ENCODE data around the gene SMOC2.
"Not testable (repeated sequence)": the region's sequence is repeated elsewhere in the genome, so short reads cannot be mapped to it uniquely, and the experiment has no call there.

SMOC2 gene

DNA sequence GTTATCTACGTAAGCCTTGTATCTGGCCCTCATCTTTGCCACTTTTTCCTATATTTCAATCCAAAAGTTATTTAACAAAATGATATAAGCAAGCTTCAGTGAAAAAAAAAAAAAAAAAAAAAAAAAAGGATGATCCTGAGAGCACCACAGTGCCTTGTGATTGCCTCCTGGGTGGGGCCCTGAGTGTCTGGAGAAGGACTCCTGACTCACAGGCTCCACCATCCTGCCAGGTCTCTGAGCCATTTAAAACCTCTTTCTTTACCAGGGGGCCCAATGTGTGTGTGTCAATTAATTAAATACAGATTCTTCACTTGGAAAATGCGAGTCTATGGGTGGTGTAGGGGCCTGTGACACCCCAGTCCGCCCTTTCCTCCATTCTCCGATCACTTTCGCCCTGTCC, 105.2 kb downstream of the SMOC2 start:
- no peak for DNase-seq

DNA sequence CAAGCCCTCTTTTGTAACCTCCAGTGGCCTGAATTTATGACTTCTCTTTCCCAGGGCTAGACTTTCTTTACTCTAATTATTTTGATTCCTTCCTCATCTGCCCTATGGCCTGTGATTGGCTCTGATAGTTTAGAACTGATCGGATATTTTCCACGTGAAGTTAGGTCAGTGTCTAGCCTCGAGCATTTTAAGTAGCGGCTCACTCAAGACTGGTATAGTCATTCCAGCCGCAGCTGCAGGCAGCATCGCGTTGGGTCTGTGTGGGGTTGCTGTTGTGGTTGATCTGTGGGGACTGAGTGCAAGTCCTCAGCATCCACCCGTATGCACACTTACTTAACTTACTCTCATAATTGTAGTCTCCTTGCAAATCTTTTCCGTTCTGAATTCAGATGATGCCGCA, 105.7 kb downstream of the SMOC2 start:
- no peak for DNase-seq

DNA sequence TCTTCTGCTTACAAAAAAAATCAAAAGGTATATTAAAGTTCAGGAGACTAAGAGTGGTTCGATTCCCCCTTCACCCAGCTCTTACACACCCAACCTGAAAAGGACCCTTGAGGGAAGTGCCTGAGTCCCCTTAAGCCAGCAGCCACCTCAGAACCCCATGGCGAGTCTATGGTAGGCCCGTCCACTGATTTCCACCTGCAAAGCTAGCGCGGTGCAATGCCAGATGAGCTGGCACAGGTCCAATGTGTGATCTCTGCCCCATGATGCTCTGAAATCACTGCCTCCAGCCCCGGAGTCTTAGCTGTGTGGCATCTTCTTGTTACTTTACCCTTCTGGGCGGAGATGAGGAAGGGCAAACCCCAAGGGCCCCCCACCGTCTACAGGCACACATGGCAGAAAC, 109.3 kb downstream of the SMOC2 start:
- no peak for DNase-seq

DNA sequence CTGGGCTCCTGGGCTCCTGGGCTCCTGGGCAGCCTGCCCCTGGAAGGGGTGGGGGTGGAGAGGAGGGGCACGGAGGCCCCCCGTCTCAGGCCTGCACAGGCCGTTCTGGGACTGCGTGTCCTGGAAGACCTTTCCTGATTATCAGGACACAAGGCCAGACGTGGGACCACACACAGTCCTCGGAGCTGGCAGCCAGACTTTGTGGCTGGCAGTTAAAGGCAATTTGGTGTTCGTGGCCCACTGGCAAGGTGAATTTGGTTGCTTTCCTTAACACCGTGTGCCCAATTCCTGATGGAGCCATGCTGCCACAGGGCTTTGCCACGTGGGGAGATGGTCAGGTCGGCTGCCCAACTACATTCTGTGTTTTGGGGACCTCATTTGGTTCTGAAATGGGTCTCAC, 113.5 kb downstream of the SMOC2 start:
- no peak for DNase-seq

DNA sequence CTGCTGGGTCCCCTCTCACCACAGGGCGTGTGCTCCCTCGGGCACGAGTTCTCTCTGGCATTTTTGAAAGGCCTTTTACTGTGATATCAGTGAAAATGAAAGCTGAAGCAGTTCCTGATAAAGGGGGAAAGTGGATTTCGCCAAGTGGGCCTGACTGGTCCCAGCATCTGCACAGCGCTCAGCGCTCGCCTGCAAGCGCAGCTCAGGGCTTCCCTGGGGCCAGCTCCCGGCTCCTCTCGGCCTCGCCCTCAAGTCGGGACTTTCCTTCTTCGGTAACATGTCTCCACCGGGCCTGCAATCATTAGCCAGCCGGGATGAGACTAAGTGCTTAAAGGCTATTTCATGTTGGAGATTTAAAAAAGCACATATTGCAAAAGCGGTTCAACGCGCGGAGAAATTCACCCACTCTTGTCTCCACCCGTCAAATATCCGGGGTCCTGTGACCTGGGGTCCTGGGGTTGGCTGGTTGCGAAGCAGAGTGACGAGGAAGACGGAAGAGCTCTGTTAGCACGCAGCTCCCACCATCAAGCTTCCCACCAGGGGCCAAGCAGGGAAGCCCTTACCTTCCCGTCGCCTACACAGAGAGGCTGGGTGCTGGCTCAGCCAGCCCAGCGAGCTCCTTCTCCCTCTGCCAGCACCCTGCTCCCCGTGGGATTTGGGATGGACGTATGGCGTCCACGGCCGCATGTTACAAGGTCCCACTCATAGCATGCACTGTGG, 114.1 kb downstream of the SMOC2 start:
- DNase-seq: no peak

DNA sequence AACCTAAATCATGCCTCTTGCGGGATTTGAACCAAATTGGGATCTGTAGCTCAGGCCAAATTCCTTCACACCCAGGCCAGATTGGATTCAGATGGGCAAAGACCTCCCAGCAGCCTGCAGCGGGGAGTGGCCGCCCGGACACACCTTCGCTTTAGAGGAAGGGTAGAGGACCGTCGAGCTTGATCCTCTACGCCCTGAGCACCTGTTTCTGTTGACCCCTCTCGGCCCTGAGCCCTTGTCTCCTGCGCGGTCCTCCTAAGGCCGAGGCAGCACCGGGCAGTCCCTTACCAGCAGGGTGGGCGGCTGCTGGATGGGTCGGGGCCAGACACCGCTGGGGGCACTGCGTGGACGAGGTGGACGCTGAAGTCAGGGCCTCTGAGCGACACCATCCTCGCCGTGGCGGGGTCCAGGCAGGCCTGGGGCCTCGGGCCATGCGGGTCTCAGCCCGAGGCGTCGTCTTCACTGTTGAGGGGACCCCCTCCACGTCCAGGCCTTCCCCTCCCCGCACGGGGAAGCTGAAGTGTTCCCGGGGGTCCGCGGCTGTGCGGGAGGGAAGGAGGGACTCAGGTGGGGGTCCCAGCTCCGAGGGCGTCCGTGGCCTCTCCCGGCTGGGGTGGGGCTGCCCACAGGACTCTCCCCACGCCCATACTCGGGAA, 114.8 kb downstream of the SMOC2 start:
- DNase-seq: no peak

DNA sequence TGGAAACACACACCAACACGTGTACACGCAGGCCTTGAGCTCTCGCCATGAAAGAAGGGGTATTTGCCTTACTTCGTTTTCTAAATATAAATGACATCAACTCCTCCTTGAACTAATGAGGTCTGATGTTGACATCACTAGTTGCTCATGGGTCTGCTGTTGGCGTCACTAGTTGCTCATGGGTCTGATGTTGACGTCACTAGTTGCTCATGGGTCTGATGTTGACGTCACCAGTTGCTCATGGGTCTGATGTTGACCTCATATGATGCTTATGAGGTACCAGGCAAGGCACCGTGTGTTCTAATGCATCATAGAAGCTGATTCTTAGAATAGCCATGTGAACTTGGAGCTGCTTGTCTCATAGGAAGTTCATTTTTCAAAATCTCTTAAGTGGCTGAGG, 116.5 kb downstream of the SMOC2 start:
- DNase-seq: no peak

DNA sequence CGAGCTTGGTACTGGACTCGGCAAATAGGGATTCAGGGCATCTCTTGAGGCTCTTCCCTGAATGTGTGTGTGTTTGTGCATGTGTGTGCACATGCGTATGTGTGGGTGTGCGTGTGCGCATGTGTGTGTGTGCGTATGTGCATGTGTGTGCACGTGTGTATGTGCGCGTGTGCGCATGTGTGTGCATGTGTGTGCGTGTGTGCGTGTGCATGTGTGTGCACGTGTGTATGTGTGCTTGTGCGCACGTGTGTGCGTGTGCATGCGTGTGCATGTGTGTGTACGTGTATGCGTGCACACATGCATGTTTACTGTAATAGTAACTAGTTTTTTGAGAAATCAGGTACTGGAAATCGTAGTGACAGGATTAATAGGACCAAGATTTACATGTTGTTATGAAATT, 117.7 kb downstream of the SMOC2 start:
- no peak for DNase-seq

DNA sequence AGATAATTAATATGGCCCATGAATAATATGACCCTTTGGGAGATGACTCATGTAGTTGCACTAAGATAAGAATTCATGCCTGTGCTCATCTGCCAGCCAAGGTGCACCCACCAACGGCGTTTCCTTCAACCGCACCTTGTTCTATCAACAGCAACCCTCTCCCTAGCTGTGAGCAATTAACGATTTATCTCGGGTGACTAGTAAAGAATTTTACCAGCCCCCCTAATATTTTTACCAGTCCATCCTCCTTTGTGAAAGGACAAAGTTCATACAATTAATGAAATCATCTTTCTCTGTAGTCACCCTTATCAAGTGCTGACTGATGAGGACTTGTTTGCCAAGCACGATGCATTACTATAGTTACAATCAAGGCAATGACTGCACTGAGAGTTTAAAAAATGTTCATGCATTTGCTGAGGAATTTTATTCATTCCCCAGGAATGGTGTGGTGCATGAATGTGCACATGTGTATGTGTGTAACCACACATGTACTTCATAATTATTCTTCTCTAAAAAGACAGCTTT, 118.7 kb downstream of the SMOC2 start:
- no peak for DNase-seq

DNA sequence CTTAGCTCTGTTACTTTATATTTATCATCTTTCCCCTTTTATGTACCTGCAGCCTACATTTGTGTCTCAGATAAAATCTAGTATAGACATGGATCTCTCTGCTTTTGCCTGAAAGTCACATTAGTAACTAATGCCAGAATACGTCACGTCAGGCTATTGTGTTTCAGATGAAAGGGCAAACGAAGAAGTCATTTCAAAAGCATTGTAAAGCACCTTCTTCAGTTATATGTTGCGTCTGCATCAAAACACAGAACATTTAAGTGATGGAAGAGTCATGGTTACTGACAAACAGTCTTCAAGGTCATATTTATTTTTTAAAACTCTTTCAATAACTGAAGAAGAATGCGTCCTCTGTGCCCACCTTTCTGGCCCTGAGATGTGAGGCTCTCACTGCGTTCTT, 119.1 kb downstream of the SMOC2 start:
- no peak for DNase-seq

DNA sequence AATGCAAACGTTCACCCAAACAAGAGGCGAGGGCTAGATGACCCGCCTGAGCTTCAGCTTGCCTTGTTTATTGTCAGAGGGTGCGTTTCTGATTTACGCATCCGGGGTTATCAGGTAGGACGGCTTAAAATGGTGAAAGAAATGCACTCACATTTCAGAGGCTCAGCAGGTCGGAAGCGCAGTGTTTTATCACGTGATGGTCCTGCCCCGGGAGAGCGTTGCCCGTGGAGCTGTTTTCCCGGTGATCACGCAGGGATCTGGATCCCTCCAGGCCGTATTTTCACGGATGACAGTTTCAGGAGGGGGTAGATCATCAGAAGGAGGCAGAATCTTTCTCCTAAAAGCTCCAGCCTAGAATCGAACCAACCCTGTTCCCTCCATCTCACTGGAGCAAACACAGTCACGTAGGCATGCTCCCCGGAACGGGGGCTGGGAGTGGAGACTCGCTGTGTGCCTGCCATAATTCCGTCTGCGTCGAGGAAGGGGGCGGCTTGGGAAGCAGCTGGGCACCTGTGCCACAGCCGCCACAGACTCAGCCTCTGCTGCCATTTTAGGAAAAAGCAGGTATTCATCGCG, 121.7 kb downstream of the SMOC2 start:
- DNase-seq: no peak

DNA sequence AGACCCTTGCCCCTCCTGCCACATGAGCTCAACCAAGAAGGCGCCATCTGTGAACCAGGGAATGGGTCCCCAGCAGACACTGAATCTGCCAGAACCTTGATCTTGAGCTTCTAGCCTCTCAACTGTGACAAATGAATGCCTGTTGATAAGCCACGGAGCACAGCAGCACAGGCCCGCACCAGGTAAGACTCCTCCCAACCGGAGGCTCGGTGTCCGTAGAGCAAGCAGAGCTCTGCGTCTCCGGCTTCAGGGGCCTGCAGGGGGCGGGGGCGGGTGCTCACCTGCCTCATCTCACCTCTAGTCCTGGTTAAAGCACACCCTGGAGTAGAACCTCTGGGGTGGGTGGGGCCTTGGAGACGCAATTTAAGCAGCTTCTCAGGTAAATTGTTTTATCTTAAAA, 122.7 kb downstream of the SMOC2 start:
- DNase-seq: no peak

DNA sequence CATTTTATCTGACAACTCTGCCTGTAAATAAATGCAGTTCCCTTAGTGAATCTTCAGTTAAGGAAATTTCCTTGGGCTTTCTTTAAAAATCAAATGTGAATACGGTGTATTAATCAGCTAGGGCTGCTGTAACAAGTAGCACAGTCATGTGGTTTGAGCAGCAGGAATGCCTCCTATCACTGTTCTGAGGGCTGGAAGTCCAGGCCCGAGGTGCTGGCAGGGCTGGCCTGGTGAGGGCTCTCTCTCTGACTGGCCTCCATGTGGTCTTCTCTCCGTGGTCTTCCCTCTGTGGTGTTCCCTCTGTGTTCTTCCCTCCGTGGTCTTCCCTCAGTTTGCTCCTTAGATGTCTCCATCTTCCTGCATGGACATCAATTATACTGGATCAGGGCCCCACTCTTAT, 124.1 kb downstream of the SMOC2 start:
- DNase-seq: no peak

DNA sequence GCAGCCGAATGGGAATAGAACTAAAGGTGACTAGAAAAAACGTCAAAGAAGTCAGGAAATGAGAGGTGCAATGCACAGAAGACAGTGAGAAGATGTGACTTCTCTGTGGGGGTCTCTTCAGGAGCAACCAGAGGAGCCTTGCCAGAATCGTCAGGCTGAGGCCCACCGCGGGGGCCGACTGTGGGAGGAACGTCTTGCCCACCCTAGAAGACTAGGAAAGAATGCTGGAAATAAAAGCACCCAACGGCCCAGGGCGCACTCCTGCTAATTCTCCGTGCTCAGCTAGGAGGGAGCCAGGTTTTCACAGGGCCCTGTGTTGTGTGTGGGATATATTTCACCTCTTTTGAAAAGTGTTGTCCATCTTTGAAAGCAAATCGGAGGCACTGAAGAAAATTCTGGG, 129.2 kb downstream of the SMOC2 start:
- no peak for DNase-seq

DNA sequence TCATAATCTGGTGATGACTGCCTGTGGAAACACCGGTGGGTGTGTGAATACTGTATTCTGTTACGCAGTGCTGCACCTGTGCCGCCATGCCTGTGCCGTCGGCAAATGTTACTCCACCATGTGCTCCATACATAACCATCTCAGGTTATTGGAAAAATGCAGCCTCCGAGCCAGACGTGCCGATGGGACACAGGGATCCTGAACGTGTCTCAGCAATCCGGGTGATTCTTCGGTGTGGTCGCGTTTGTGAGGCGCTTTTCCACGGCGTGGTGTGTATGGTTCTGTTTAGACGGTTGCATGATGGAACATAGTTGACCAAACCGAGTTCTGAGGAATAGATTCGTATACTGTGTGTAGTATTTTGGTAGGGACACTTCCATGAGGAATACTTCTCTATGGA, 130.3 kb downstream of the SMOC2 start:
- no peak for DNase-seq

DNA sequence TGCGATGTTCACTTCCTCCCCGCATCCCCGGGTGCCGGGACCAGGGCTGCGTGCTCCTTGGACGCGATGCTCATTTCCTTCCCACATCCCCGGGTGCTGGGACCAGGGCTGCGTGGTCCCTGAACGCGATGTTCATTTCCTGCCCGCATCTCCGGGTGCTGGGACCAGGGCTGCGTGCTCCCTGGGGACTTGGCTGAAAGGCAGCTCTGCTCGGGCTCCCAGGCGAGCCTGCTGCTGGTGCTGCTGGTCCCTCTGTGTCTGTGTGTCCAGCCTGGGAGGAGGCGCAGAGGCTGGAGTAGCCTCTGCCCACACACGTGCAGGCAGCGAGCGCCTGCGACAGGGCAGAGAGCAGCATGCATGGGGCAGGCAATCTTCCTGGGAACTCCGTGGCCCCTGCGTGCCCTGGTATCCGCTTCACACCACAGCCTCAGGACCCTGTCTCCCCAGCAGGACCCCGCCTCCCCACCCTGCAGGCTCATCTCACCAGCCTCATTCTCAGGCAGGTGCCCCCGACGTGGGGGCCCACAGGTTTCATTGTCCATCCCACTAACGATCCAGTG, 132.4 kb downstream of the SMOC2 start:
- not testable (repeated sequence) for DNase-seq

DNA sequence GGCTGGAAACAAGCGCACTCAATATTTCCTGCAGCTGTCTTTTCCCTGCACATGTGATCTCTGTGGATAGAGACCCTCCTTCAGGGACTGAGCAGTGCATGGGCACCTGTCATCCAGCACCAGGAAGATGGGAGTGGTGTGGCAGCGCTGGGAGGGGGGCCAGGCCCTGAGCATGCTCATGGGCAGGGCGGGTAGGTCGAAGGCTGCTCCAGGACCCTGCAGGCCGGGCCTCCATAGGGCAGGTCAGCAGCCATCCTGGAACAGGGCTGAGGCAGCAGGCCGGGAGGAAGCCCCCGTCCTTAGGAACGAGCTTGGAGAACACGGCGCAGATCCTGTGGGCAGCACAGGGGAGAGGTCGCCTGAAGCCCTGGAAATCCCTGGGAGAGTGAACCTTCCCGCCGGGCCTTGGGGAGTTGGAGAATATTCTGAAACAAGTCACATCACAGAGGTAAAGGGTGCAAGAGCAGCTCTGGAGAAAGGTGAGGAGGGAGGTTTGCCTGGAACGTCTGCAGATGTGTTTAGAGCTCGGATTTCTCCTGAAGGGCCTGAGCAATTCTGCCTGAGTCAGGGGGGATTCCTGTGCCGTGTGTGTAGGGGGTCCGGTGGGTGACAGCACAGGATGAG, 133.2 kb downstream of the SMOC2 start:
- DNase-seq: no peak

DNA sequence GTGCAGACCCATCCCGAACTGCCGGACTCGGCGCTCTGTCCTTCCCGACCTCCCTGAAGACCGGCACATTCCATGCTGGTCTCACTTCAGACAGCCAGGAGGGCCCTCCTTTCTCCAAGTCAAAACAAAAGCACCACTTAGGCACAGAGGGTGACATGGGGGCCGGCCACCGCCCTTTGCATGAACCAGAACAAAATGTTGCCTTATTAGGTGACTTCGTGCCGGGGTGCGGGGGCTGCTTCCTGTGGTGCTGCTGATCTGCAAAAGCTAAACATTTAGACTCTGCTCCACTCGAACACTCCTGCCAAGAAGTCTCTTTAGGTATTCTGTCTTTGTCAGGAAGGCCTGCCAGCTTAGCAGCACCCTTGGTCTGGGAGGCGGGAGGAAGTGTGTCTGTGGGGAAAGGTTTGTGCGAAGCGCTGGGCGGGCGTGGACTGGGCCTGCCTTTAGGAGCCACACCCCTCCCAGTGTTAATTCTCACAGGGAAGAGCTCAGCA, 133.8 kb downstream of the SMOC2 start:
- DNase-seq: no peak

DNA sequence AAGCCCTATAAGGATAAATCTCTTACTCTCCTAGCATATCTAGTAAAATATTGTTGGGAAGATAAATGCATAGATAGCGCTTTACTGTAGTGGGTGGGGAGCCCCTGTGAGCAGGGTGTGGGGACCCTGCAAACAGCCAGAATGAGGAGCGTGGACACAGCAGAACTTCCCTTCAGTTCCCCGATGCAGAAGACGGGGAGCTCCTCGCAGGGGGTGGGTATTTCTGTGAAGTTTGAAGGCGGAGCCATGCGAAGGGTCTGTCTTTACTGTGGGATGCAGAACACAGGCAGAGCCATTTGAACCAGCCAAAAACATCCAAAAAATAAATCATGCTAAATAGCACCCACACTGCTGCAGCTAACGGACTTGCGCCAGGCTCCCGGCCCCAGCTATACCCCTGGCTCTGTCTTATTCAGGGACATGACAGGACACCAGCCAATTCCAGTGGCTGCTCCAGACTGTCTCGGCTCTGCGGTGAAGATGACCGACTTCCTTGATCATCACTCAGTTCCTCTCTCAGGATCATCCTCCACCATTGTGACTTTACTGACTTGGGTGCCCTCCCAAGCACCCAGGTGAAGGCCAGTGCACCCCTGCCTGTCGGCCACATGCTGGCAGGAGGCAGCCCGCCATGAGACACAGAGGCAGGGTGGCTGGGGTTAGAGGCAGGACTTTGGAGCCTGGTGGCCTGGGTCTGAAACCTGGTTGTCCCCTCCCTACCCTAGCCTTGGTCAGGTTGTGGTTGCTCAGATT, 134.5 kb downstream of the SMOC2 start:
- DNase-seq: no peak

DNA sequence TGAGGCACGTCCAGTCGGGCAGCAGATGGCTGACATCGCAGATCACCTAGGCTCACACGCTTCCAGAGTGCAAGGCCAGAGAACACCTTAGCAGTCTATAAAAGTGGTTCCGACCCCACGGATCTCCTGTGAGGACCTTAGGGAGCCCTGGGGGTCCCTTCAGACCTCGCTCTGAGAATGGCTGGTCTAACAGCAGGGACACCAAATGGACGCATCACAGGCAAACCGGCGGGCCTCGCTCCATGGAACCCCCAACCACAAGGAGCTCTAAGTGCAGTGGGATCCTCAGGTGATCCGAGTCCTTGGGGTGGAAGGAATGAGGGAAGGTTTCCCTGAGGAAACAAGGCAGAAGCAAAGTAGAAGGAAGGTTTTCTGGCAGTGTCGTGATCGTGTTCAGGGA, 135.4 kb downstream of the SMOC2 start:
- no peak for DNase-seq

DNA sequence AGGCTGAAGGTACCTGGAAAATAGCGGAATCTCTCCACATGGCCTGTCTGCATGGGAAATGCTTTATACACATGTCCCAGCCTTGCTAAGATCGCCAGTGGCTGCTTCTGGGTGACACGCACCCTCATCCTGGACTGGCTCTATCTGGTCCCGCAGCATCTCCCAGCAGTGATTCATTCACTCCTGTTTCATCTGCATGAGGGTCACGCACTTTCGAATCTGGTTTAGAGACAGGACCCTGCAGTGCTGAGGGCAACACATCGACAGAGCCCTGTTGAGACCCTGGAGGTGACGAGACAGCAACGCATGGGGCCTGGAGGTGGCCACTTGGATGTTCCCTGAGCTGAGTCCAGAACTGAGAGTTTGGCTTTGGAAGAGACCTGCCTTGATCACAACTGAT, 136.5 kb downstream of the SMOC2 start:
- no peak for DNase-seq

DNA sequence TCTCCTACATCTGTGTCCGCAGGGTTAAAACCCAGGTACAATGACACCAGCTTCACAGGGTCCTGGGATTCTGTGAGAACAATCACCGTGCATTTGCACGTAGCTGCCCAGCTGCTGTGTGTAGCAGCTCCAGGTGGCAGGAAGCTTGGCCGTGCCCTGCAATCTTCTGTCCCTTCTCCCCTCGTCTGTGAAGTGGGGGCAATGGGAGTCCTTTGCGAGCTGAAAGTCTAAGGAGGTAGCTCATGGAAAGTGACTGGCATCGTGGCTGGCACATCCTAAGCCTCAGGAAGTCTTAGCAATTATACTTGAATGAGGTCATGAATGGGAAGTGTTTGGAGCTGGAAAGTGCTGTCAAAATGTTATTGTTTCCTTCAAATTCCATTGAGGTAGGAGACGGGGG, 137.1 kb downstream of the SMOC2 start:
- no peak for DNase-seq

DNA sequence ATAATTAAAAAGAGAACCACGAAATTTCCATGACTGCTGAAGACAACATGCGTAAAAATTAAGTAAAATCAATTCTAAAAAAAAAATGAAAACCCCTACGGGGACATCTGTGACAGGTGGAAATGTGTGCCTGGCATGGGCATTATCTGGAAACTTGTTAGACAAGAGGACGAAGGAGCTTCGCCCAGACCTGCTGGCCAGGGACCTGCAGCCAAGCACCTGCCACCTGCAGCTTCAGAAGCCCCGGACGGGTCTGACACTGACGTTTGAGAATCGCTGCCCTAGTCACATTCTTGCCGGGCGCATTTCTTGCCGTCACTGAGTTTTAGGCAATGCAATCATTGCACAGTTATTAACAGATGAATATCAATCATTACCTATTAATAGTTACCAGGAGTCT, 140.3 kb downstream of the SMOC2 start:
- no peak for DNase-seq
